HepG2 (cell line): ENCODE measurements around the gene NSFL1C. TPM values are rescaled to one million over a fixed set of nuclear protein-coding genes. Genes with fewer than 3 reads are reported as not detected.

Experiments used
- DNMT1 ChIP-seq: sonication (generic); formaldehyde crosslinking; IDR thresholded peaks from 2 replicates; pipeline ENCODE4 v1.5.1; 2020; ENCODE audit warnings: mild to moderate bottlenecking, missing genetic modification reagents
- MIER3 ChIP-seq: IDR thresholded peaks from 2 replicates; pipeline ENCODE4 v1.6.1; 2016; ENCODE audit warnings: missing compliant biosample characterization, borderline replicate concordance
- REXO4 ChIP-seq: sonication (generic); formaldehyde crosslinking; IDR thresholded peaks from 2 replicates; pipeline ENCODE4 v1.8.0; 2022; ENCODE audit warnings: missing genetic modification reagents, mild to moderate bottlenecking, borderline replicate concordance
- TARDBP ChIP-seq: sonication (generic); formaldehyde crosslinking; IDR thresholded peaks from 2 replicates; pipeline ENCODE4 v1.8.0; 2022; ENCODE audit warnings: mild to moderate bottlenecking, missing genetic modification reagents
- U2AF2 ChIP-seq: fragments of 200-400 bp; formaldehyde crosslinking; IDR thresholded peaks from 2 replicates; pipeline ENCODE4 v1.6.1; 2017; ENCODE audit warnings: low read depth, mild to moderate bottlenecking, low read length
- ZNF180 ChIP-seq: sonication (generic); formaldehyde crosslinking; IDR thresholded peaks from 2 replicates; pipeline ENCODE4 v1.4.0; 2020; ENCODE audit warnings: low read depth, missing genetic modification reagents, borderline replicate concordance
- ZNF737 ChIP-seq: sonication (generic); formaldehyde crosslinking; IDR thresholded peaks from 2 replicates; pipeline ENCODE4 v1.5.0; 2020; ENCODE audit warnings: missing genetic modification reagents, mild to moderate bottlenecking, borderline replicate concordance
- ZNF788 ChIP-seq: sonication (generic); formaldehyde crosslinking; IDR thresholded peaks from 2 replicates; pipeline ENCODE4 v1.5.0; 2020; ENCODE audit warnings: mild to moderate bottlenecking, missing genetic modification reagents, borderline replicate concordance
- polyA plus RNA-seq, 8 experiments: library from polyadenylated mRNA; depleted of rRNA in 3 of 8; stranded (reverse) in 7 of 8; unstranded in 1 of 8; fragments of >200 nt; fragmentation: Illumina TruSeq in 4 of 8; extraction: Trizol in 4 of 8; gene quantifications; 2 replicates each; pipeline versions ENCODE4 v1.2.1 to v1.2.3, GENCODE V29; 2011 to 2016; ENCODE audit warnings: low read depth in 4 of 8, missing spikeins in 1 of 8, mixed read lengths in 1 of 8; ENCODE audit not compliant: insufficient read depth in 1 of 8
- total RNA-seq, 5 experiments: library from RNA; depleted of rRNA; stranded (reverse); fragments of >200 nt; fragmentation: Illumina TruSeq; extraction: Trizol; gene quantifications; 2 replicates each; pipeline ENCODE4 v1.2.3, GENCODE V29; 2016; ENCODE audit warnings: low read depth in 1 of 5
- TF ChIP-seq, protein P1 (sequence below), 2 experiments: fragments of 450-650 bp in 1 of 2; sonication (generic) in 1 of 2; formaldehyde crosslinking in 1 of 2; IDR thresholded peaks; 2 replicates each; pipeline versions ENCODE4 v1.6.1 to v1.8.0; 2016 to 2022; ENCODE audit warnings: antibody characterized with exemption in 1 of 2, mild to moderate bottlenecking in 1 of 2, missing genetic modification reagents in 1 of 2
- TF ChIP-seq, protein P2 (sequence below): sonication (generic); formaldehyde crosslinking; IDR thresholded peaks from 2 replicates; pipeline ENCODE4 v1.5.0; 2020; ENCODE audit warnings: mild to moderate bottlenecking, missing genetic modification reagents
- TF ChIP-seq, protein P3 (sequence below): sonication (generic); formaldehyde crosslinking; IDR thresholded peaks from 2 replicates; pipeline ENCODE4 v1.4.0; 2020; ENCODE audit warnings: missing genetic modification reagents, borderline replicate concordance
- TF ChIP-seq, protein P4 (sequence below): sonication (generic); formaldehyde crosslinking; IDR thresholded peaks from 2 replicates; pipeline ENCODE4 v1.5.0; 2020; ENCODE audit warnings: mild to moderate bottlenecking, missing genetic modification reagents, borderline replicate concordance

NSFL1C gene
- total and polyA plus RNA-seq, 2 of the 13 experiments (the other 11 are each of a cell fraction or from before 2014, with no cell fraction given) = 22.9 to 62.7 TPM

DNA sequence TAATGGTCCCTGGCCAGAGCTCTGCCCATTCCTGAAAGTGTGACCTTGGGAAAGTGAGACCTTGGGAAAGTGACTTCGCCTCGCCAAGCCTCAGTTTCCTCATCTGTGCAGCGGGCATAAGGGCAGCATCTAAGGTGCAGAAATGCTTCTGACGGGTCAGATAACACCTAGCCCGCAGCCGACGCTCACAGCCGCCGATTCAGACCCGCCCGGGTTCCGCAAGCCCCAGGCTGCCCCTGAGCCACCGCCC lies 74.3 kb downstream of the NSFL1C start (continued):
- TF ChIP-seq, protein P1, sequence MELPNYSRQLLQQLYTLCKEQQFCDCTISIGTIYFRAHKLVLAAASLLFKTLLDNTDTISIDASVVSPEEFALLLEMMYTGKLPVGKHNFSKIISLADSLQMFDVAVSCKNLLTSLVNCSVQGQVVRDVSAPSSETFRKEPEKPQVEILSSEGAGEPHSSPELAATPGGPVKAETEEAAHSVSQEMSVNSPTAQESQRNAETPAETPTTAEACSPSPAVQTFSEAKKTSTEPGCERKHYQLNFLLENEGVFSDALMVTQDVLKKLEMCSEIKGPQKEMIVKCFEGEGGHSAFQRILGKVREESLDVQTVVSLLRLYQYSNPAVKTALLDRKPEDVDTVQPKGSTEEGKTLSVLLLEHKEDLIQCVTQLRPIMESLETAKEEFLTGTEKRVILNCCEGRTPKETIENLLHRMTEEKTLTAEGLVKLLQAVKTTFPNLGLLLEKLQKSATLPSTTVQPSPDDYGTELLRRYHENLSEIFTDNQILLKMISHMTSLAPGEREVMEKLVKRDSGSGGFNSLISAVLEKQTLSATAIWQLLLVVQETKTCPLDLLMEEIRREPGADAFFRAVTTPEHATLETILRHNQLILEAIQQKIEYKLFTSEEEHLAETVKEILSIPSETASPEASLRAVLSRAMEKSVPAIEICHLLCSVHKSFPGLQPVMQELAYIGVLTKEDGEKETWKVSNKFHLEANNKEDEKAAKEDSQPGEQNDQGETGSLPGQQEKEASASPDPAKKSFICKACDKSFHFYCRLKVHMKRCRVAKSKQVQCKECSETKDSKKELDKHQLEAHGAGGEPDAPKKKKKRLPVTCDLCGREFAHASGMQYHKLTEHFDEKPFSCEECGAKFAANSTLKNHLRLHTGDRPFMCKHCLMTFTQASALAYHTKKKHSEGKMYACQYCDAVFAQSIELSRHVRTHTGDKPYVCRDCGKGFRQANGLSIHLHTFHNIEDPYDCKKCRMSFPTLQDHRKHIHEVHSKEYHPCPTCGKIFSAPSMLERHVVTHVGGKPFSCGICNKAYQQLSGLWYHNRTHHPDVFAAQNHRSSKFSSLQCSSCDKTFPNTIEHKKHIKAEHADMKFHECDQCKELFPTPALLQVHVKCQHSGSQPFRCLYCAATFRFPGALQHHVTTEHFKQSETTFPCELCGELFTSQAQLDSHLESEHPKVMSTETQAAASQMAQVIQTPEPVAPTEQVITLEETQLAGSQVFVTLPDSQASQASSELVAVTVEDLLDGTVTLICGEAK (IDR thresholded peaks at IDR 0.05) = no peak
- TF ChIP-seq, protein P1 (CRISPR knock-in tag; IDR thresholded peaks at IDR 0.05) = no peak
- TF ChIP-seq, protein P2, sequence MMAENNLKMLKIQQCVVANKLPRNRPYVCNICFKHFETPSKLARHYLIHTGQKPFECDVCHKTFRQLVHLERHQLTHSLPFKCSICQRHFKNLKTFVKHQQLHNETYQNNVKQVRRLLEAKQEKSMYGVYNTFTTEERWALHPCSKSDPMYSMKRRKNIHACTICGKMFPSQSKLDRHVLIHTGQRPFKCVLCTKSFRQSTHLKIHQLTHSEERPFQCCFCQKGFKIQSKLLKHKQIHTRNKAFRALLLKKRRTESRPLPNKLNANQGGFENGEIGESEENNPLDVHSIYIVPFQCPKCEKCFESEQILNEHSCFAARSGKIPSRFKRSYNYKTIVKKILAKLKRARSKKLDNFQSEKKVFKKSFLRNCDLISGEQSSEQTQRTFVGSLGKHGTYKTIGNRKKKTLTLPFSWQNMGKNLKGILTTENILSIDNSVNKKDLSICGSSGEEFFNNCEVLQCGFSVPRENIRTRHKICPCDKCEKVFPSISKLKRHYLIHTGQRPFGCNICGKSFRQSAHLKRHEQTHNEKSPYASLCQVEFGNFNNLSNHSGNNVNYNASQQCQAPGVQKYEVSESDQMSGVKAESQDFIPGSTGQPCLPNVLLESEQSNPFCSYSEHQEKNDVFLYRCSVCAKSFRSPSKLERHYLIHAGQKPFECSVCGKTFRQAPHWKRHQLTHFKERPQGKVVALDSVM (CRISPR knock-in tag) = no peak
- TF ChIP-seq MIER3 (CRISPR knock-in tag) (no peak), REXO4 (CRISPR knock-in tag) (no peak), ZNF737 (peak; percentile 21), U2AF2 (no peak), ZNF180 (CRISPR knock-in tag) (no peak), TARDBP (no peak; the same call in 1 of the 2 replicates), DNMT1 (CRISPR knock-in tag) (no peak), ZNF788 (no peak)
- TF ChIP-seq, protein P3, sequence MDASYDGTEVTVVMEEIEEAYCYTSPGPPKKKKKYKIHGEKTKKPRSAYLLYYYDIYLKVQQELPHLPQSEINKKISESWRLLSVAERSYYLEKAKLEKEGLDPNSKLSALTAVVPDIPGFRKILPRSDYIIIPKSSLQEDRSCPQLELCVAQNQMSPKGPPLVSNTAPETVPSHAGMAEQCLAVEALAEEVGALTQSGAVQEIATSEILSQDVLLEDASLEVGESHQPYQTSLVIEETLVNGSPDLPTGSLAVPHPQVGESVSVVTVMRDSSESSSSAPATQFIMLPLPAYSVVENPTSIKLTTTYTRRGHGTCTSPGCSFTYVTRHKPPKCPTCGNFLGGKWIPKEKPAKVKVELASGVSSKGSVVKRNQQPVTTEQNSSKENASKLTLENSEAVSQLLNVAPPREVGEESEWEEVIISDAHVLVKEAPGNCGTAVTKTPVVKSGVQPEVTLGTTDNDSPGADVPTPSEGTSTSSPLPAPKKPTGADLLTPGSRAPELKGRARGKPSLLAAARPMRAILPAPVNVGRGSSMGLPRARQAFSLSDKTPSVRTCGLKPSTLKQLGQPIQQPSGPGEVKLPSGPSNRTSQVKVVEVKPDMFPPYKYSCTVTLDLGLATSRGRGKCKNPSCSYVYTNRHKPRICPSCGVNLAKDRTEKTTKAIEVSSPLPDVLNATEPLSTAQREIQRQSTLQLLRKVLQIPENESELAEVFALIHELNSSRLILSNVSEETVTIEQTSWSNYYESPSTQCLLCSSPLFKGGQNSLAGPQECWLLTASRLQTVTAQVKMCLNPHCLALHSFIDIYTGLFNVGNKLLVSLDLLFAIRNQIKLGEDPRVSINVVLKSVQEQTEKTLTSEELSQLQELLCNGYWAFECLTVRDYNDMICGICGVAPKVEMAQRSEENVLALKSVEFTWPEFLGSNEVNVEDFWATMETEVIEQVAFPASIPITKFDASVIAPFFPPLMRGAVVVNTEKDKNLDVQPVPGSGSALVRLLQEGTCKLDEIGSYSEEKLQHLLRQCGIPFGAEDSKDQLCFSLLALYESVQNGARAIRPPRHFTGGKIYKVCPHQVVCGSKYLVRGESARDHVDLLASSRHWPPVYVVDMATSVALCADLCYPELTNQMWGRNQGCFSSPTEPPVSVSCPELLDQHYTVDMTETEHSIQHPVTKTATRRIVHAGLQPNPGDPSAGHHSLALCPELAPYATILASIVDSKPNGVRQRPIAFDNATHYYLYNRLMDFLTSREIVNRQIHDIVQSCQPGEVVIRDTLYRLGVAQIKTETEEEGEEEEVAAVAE (CRISPR knock-in tag) = 0 out of 2 replicates have a peak, but pooled peaks have one; percentile 2
- TF ChIP-seq, protein P4, sequence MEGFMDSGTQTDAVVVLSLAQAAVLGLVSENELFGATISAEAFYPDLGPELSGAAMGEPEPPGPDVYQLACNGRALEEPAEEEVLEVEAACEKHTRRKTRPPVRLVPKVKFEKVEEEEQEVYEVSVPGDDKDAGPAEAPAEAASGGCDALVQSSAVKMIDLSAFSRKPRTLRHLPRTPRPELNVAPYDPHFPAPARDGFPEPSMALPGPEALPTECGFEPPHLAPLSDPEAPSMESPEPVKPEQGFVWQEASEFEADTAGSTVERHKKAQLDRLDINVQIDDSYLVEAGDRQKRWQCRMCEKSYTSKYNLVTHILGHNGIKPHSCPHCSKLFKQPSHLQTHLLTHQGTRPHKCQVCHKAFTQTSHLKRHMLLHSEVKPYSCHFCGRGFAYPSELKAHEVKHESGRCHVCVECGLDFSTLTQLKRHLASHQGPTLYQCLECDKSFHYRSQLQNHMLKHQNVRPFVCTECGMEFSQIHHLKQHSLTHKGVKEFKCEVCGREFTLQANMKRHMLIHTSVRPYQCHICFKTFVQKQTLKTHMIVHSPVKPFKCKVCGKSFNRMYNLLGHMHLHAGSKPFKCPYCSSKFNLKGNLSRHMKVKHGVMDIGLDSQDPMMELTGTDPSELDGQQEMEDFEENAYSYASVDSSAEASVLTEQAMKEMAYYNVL (CRISPR knock-in tag) = no peak
